GM19023 (cell line): ENCODE results near the gene INPP5J.

Experiments used
- ATAC-seq: cut with Tn5 transposase; IDR thresholded peaks from one replicate; pipeline ENCODE4 v1.9.1; 2021; ENCODE audit warnings: mild to moderate bottlenecking, moderate library complexity; ENCODE audit not compliant: unreplicated experiment

INPP5J gene

GRCh38 chr22:31124811-31125465 is 2.2 kb downstream of the INPP5J start:
- ATAC-seq, result no peak

GRCh38 chr22:31125521-31126117 is 2.9 kb downstream of the INPP5J start:
- ATAC-seq, result no peak

- ATAC-seq, result no peak
Measured at GRCh38 chr22:31126128-31126868, 3.5 kb downstream of the INPP5J start.

GRCh38 chr22:31126869-31127175 is 4.1 kb downstream of the INPP5J start:
- no peak for ATAC-seq

- no peak for ATAC-seq
Measured at GRCh38 chr22:31127181-31127772, 4.5 kb downstream of the INPP5J start.

GRCh38 chr22:31128156-31128555 is 5.4 kb downstream of the INPP5J start:
- ATAC-seq, result no peak

- ATAC-seq, result no peak
Measured at GRCh38 chr22:31130873-31131272, 8.1 kb downstream of the INPP5J start.

- no peak for ATAC-seq
Measured at GRCh38 chr22:31133911-31134310, 11.1 kb downstream of the INPP5J start.

- no peak for ATAC-seq
Measured at GRCh38 chr22:31134688-31135087, 11.9 kb downstream of the INPP5J start.

GRCh38 chr22:31135706-31136105 is 12.9 kb downstream of the INPP5J start:
- ATAC-seq, result no peak

GRCh38 chr22:31136155-31136554 is 13.4 kb downstream of the INPP5J start:
- ATAC-seq, result no peak

- ATAC-seq, result no peak
Measured at GRCh38 chr22:31136711-31137110, 13.9 kb downstream of the INPP5J start.

GRCh38 chr22:31137721-31138120 is 15.0 kb downstream of the INPP5J start:
- ATAC-seq, result no peak

- no peak for ATAC-seq
Measured at GRCh38 chr22:31138126-31138525, 15.4 kb downstream of the INPP5J start.

- no peak for ATAC-seq
Measured at GRCh38 chr22:31139066-31139465, 16.3 kb downstream of the INPP5J start.

- no peak for ATAC-seq
Measured at GRCh38 chr22:31139866-31140716, 17.3 kb downstream of the INPP5J start, which contains the start of gene PLA2G3. Gene PLA2G3, minus strand, starts transcription at chr22:31140508. Its CDS starts 154 bp downstream, at chr22:31140354.

GRCh38 chr22:31140746-31141145 is 18.0 kb downstream of the INPP5J start:
- ATAC-seq, result no peak

GRCh38 chr22:31141551-31141950 is 18.8 kb downstream of the INPP5J start:
- no peak for ATAC-seq

GRCh38 chr22:31142285-31142684 is 19.5 kb downstream of the INPP5J start:
- no peak for ATAC-seq

GRCh38 chr22:31143038-31143437 is 20.3 kb downstream of the INPP5J start:
- ATAC-seq, result no peak

- no peak for ATAC-seq
Measured at GRCh38 chr22:31143537-31143936, 20.8 kb downstream of the INPP5J start.
